GM23338 (cell line): ENCODE results near the gene KCTD13. TPM values are rescaled to one million over a fixed set of nuclear protein-coding genes. Genes with fewer than 3 reads are reported as not detected.
"Not testable (repeated sequence)": the region's sequence is repeated elsewhere in the genome, so short reads cannot be mapped to it uniquely, and the experiment has no call there.

Experiments
- ATAC-seq: fragments of 200-7000 bp; cut with Tn5 transposase; 3 replicates; pipeline ENCODE4 v1.9.1; 2020
- DNase-seq: peaks from one replicate; pipeline ENCODE4 v3.0.0-alpha.2; 2015; ENCODE audit warnings: low spot score
- H2AFZ ChIP-seq: fragments of 200-600 bp; sonication (generic); 2 replicates; pipeline ENCODE4 v1.8.0; 2016; ENCODE audit warnings: antibody characterized with exemption, mild to moderate bottlenecking, moderate library complexity
- H3F3A ChIP-seq: fragments of 200-600 bp; sonication (generic); replicated peaks from 2 replicates; pipeline ENCODE4 v1.8.0; 2017; ENCODE audit warnings: antibody characterized with exemption, mixed run types, low read depth
- H3K27ac ChIP-seq: fragments of 200-600 bp; sonication (generic); 2 replicates; pipeline ENCODE4 v1.6.1; 2016; ENCODE audit warnings: low read depth
- H3K27me3 ChIP-seq: fragments of 200-600 bp; sonication (generic); 2 replicates; pipeline ENCODE4 v1.8.0; 2016; ENCODE audit warnings: mild to moderate bottlenecking, mixed run types, moderate library complexity; ENCODE audit not compliant: insufficient read depth
- H3K36me3 ChIP-seq: fragments of 200-600 bp; sonication (generic); 2 replicates; pipeline ENCODE4 v1.8.0; 2016; ENCODE audit warnings: mild to moderate bottlenecking; ENCODE audit not compliant: insufficient read depth
- H3K4me1 ChIP-seq: fragments of 200-600 bp; sonication (generic); 2 replicates; pipeline ENCODE4 v1.8.0; 2016; ENCODE audit warnings: mild to moderate bottlenecking, moderate library complexity; ENCODE audit not compliant: insufficient read depth
- H3K4me2 ChIP-seq: fragments of 200-600 bp; sonication (generic); 2 replicates; pipeline ENCODE4 v1.7.1; 2017; ENCODE audit warnings: mixed run types
- H3K4me3 ChIP-seq: fragments of 200-600 bp; sonication (generic); 2 replicates; pipeline ENCODE4 v1.6.1; 2016; ENCODE audit warnings: mixed run types
- H3K79me2 ChIP-seq: fragments of 200-600 bp; sonication (generic); replicated peaks from 2 replicates; pipeline ENCODE4 v1.8.0; 2017; ENCODE audit warnings: mild to moderate bottlenecking; ENCODE audit not compliant: insufficient read depth
- H3K9me2 ChIP-seq: fragments of 200-600 bp; sonication (generic); 2 replicates; pipeline ENCODE4 v1.8.0; 2017; ENCODE audit not compliant: insufficient read depth
- H4K20me1 ChIP-seq: fragments of 200-600 bp; sonication (generic); replicated peaks from 2 replicates; pipeline ENCODE4 v1.8.0; 2017; ENCODE audit warnings: mild to moderate bottlenecking; ENCODE audit not compliant: insufficient read depth
- H3K27ac Mint-ChIP-seq: 2 replicates; pipeline ENCODE4 v1.8.0; 2020; ENCODE audit warnings: inconsistent platforms, mild to moderate bottlenecking, moderate library complexity, mixed read lengths
- H3K27me3 Mint-ChIP-seq: 3 replicates; pipeline ENCODE4 v1.8.0; 2022; ENCODE audit warnings: low read depth, mild to moderate bottlenecking, moderate library complexity, mixed read lengths, inconsistent platforms; ENCODE audit not compliant: insufficient read depth, poor library complexity
- H3K36me3 Mint-ChIP-seq: 3 replicates; pipeline ENCODE4 v1.8.0; 2021; ENCODE audit warnings: low read depth, mild to moderate bottlenecking, inconsistent platforms, moderate library complexity, mixed read lengths
- H3K4me1 Mint-ChIP-seq: 3 replicates; pipeline ENCODE4 v1.8.0; 2020; ENCODE audit warnings: mild to moderate bottlenecking, inconsistent platforms, mixed read lengths
- H3K4me3 Mint-ChIP-seq: 3 replicates; pipeline ENCODE4 v1.8.0; 2021; ENCODE audit warnings: moderate library complexity, mild to moderate bottlenecking, inconsistent platforms, mixed read lengths
- H3K9me3 Mint-ChIP-seq: 3 replicates; pipeline ENCODE4 v1.8.0; 2020; ENCODE audit warnings: moderate library complexity, mild to moderate bottlenecking, inconsistent platforms, mixed read lengths
- CREB1 ChIP-seq: fragments of 250-450 bp; sonication (Bioruptor Pico); IDR thresholded peaks from 2 replicates; pipeline ENCODE4 v1.5.0; 2020; ENCODE audit warnings: low read depth, mild to moderate bottlenecking, moderate library complexity
- CTCF ChIP-seq, 2 experiments: fragments of 200-600 bp in 1 of 2; sonication (generic) in 1 of 2; conservative IDR thresholded peaks; 2 replicates each; pipeline versions ENCODE4 v1.5.1 to v1.6.1; 2016 to 2017; ENCODE audit warnings: antibody characterized with exemption in 2 of 2, low read depth in 2 of 2, mild to moderate bottlenecking in 2 of 2, moderate library complexity in 1 of 2
- EZH2 ChIP-seq: fragments of 200-600 bp; sonication (generic); IDR thresholded peaks from one replicate; pipeline ENCODE4 v1.8.0; 2017; ENCODE audit warnings: antibody characterized with exemption, mild to moderate bottlenecking, low read depth; ENCODE audit not compliant: unreplicated experiment
- JUNB ChIP-seq: IDR thresholded peaks from one replicate; pipeline ENCODE4 v1.6.1; 2016; ENCODE audit warnings: antibody characterized with exemption; ENCODE audit not compliant: unreplicated experiment
- NANOG ChIP-seq: IDR thresholded peaks from 2 replicates; pipeline ENCODE4 v1.6.1; 2016; ENCODE audit warnings: antibody characterized with exemption, borderline replicate concordance
- POLR2AphosphoS5 ChIP-seq: IDR thresholded peaks from 2 replicates; pipeline ENCODE4 v1.6.1; 2016; ENCODE audit warnings: antibody characterized with exemption, low read depth
- REST ChIP-seq: IDR thresholded peaks from one replicate; pipeline ENCODE4 v1.6.1; 2018; ENCODE audit warnings: antibody characterized with exemption; ENCODE audit not compliant: unreplicated experiment
- STAT1 ChIP-seq: IDR thresholded peaks from one replicate; pipeline ENCODE4 v1.6.1; 2016; ENCODE audit warnings: antibody characterized with exemption; ENCODE audit not compliant: unreplicated experiment
- polyA plus RNA-seq: library from polyadenylated mRNA; unstranded; fragments of >200 nt; fragmentation: Nextera tagmentation; extraction: Ambion mirVana; gene quantifications from 2 replicates; pipeline ENCODE4 v1.2.1, GENCODE V29; 2016
- total RNA-seq: library from RNA; depleted of rRNA; stranded (reverse); fragments of >200 nt; shearing (Covaris generic); gene quantifications from 2 replicates; pipeline ENCODE4 v1.2.3, GENCODE V29; 2014

Gene KCTD13
- total and polyA plus RNA-seq, 2 experiments from 2014 or later, result 10.1 to 12.2 TPM

- TF ChIP-seq NANOG (no peak), EZH2 (no peak), STAT1 (no peak)
Observed at GRCh38 chr16:29911676-29912010, 14.4 kb downstream of the KCTD13 start (continued).

- H3K27ac Mint-ChIP-seq, result peak overlapping the region; percentile 12; the same call in 1 of the 2 replicates
- peak; percentile 16 for DNase-seq
- H3K4me3 ChIP-seq, result no peak overlapping the region
Observed at GRCh38 chr16:29910819-29911675, 15.0 kb downstream of the KCTD13 start.

GRCh38 chr16:29909851-29910250, 16.2 kb downstream of the KCTD13 start:
- H3K4me3 Mint-ChIP-seq, H3K4me2 ChIP-seq, DNase-seq, H3K9me3 Mint-ChIP-seq, H4K20me1 ChIP-seq, H3K9me2 ChIP-seq, H3F3A ChIP-seq, H3K27ac ChIP-seq, ATAC-seq, H3K4me1 ChIP-seq, H3K79me2 ChIP-seq, H3K27ac Mint-ChIP-seq, H2AFZ ChIP-seq, H3K36me3 ChIP-seq, H3K4me3 ChIP-seq, H3K27me3 ChIP-seq: not testable (repeated sequence)
- Mint-ChIP-seq H3K36me3 (peaks cover 12% of the 10 kb centered on the region), H3K4me1 (peaks cover 12% of the 10 kb centered on the region), H3K27me3 (peaks cover 15% of the 10 kb centered on the region)

More at GRCh38 chr16:29910819-29911675, 15.0 kb downstream of the KCTD13 start:
- Mint-ChIP-seq H3K36me3 (peaks cover 4% of the 10 kb centered on the region), H3K27me3 (peaks cover 11% of the 10 kb centered on the region), H3K4me3 (no peak overlapping the region), H3K4me1 (peaks cover 12% of the 10 kb centered on the region), H3K9me3 (no peaks in the 10 kb centered on the region)
- H2AFZ ChIP-seq, result no peak overlapping the region
- TF ChIP-seq POLR2AphosphoS5 (no peak; the same call in 1 of the 2 replicates), CTCF (conservative IDR thresholded peaks at IDR 0.05; ENCODE audit: low read depth in 2 of 2) (peak in 1 of 2 experiments; percentile 24; a peak in 3 of 4 replicates)
- H4K20me1 ChIP-seq, result no peaks in the 10 kb centered on the region; the same call in none of the 2 replicates
- H3K36me3 ChIP-seq, result no peaks in the 10 kb centered on the region
- H3K79me2 ChIP-seq, result no peaks in the 10 kb centered on the region
- H3K27ac ChIP-seq, result no peak overlapping the region
- H3K9me2 ChIP-seq, result no peaks in the 10 kb centered on the region
- peak; percentile 32 for ATAC-seq
- H3F3A ChIP-seq, result no peaks in the 10 kb centered on the region
- H3K4me2 ChIP-seq, result no peak overlapping the region
- peaks cover 6% of the 10 kb centered on the region; the same call in 1 of the 2 replicates for H3K4me1 ChIP-seq
- H3K27me3 ChIP-seq, result no peaks in the 10 kb centered on the region

GRCh38 chr16:29909391-29909790, 16.6 kb downstream of the KCTD13 start:
- Mint-ChIP-seq H3K36me3 (peaks cover 15% of the 10 kb centered on the region), H3K27me3 (peaks cover 14% of the 10 kb centered on the region), H3K4me3 (no peak overlapping the region), H3K27ac (no peak overlapping the region), H3K4me1 (peaks cover 12% of the 10 kb centered on the region), H3K9me3 (no peaks in the 10 kb centered on the region)
- Histone ChIP-seq H3K4me1 (peaks cover 6% of the 10 kb centered on the region; the same call in 1 of the 2 replicates), H3K9me2 (no peaks in the 10 kb centered on the region), H3F3A (no peaks in the 10 kb centered on the region), H4K20me1 (no peaks in the 10 kb centered on the region; the same call in none of the 2 replicates), H3K27me3 (no peaks in the 10 kb centered on the region), H3K36me3 (no peaks in the 10 kb centered on the region), H3K4me2 (no peak overlapping the region), H3K79me2 (no peaks in the 10 kb centered on the region), H3K4me3 (no peak overlapping the region), H3K27ac (no peak overlapping the region), H2AFZ (no peak overlapping the region)
- DNase-seq, result no peak
- ATAC-seq, result no peak
- TF ChIP-seq REST (no peak), STAT1 (no peak), JUNB (no peak), CREB1 (no peak), EZH2 (no peak), NANOG (no peak)
